ENCODE data around the gene PLEKHF1. TPM values are rescaled to one million over a fixed set of nuclear protein-coding genes. Genes with fewer than 3 reads are reported as not detected.

The PLEKHF1 gene
- polyA plus RNA-seq, 3 donors, result 0.11 to 0.29 (median 0.26) TPM

DNA sequence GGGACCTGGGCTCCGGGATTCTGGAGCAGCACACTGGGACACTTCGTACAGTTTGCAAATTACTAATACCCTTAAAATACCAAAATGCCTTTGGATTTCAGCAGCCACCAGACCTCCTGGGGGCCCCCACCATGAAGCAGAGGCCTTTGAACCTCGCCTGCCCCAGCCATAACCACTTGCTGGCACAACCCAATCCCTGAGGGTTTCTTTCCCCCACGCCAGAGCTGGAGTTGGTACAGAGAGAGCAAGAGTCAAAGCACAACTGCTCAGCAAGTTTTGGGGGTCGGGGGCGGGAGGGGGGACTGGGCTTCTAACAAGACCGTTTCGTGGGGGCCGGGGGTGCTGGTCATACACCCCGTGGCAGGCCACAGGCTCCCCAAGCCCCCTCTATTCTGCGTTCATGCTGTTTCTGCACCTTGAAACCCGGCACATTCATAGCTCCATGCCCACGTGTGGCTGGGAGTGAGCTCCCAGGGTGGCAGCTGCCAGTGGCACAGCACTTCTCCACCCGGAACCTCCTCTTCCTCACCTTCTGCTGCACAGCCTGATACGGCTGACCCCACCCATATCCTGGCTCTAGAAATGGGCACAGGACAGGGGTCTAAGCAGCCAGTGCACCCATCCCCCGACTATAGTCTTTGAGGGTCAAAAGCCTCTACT, 17.1 kb downstream of the PLEKHF1 start:
- no peak overlapping the region for H3K27ac ChIP-seq (ENCODE audit: low read depth in 1 of 2, low read length in 2 of 2)
- H3K79me2 ChIP-seq (ENCODE audit: insufficient read depth, low read length), result no peaks in the 10 kb centered on the region
- H2AFZ ChIP-seq (ENCODE audit: insufficient read depth, low read depth, low read length, poor library complexity, severe bottlenecking), result no peak overlapping the region
- no peak overlapping the region for H3K9ac ChIP-seq (ENCODE audit: insufficient read depth, low read length, poor library complexity, severe bottlenecking)
- H3K4me3 ChIP-seq (replicated peaks in 1 of 3; ENCODE audit: low read depth in 2 of 3, low read length in 3 of 3), result no peak overlapping the region
- Mint-ChIP-seq H3K9me3 (no peaks in the 10 kb centered on the region), H3K27ac (no peak overlapping the region), H3K36me3 (peaks cover 2 to 3% of the 10 kb centered on the region in 2 donors), H3K4me1 (peaks cover 18% of the 10 kb centered on the region), H3K4me3 (no peak overlapping the region), H3K27me3 (ENCODE audit: low read depth in 3 of 3) (peaks cover 5 to 11% (median 6%) of the 10 kb centered on the region in 3 donors)
- H3K9me3 ChIP-seq (replicated peaks in 1 of 2; ENCODE audit: control insufficient read depth in 1 of 2, insufficient read depth in 1 of 2, low read length in 2 of 2), result no peaks in the 10 kb centered on the region
- H4K20me1 ChIP-seq (ENCODE audit: insufficient read depth, low read length), result no peaks in the 10 kb centered on the region
- TF ChIP-seq, protein P1, sequence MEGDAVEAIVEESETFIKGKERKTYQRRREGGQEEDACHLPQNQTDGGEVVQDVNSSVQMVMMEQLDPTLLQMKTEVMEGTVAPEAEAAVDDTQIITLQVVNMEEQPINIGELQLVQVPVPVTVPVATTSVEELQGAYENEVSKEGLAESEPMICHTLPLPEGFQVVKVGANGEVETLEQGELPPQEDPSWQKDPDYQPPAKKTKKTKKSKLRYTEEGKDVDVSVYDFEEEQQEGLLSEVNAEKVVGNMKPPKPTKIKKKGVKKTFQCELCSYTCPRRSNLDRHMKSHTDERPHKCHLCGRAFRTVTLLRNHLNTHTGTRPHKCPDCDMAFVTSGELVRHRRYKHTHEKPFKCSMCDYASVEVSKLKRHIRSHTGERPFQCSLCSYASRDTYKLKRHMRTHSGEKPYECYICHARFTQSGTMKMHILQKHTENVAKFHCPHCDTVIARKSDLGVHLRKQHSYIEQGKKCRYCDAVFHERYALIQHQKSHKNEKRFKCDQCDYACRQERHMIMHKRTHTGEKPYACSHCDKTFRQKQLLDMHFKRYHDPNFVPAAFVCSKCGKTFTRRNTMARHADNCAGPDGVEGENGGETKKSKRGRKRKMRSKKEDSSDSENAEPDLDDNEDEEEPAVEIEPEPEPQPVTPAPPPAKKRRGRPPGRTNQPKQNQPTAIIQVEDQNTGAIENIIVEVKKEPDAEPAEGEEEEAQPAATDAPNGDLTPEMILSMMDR (IDR thresholded peaks at IDR 0.05), result no peak
- no peaks in the 10 kb centered on the region for H3K36me3 ChIP-seq (replicated peaks in 1 of 2; ENCODE audit: control insufficient read depth in 1 of 2, insufficient read depth in 2 of 2, low read length in 2 of 2)
- no peak overlapping the region for H3K4me2 ChIP-seq (replicated peaks; ENCODE audit: extremely low read depth, low read length, poor library complexity, severe bottlenecking)
- no peak for DNase-seq
- 90% methylated on average over 13 of the region's 16 CpGs for WGBS (ENCODE audit: insufficient coverage)
- peaks cover 15 to 16% of the 10 kb centered on the region in 2 donors for H3K4me1 ChIP-seq (ENCODE audit: control insufficient read depth in 1 of 2, insufficient read depth in 2 of 2, low read length in 2 of 2)
- intact Hi-C loops (cut with micrococcal nuclease), result no loop called here
- H3K27me3 ChIP-seq (ENCODE audit: control insufficient read depth in 2 of 2, insufficient read depth in 2 of 2, low read length in 2 of 2), result no peaks in the 10 kb centered on the region

DNA sequence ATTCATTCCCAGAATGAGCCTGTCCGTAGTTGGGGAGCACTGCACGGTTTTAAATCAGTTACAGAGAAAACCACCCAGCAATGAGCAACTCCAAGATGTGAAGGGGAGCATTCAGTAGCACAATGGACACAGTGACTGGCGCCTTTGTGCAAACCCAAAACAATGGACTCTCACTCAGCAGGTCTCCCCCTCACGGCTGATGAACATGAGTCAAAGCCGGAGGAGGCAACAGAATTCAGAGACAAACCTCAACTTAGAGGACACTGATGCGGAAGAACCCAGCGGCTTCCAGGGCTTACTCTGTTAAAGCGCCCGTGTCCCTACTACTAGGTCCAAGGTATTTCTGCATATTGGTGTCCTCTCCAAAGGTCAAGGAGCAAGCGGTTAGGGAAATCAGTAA, 17.7 kb downstream of the PLEKHF1 start:
- Histone ChIP-seq H3K9me3 (replicated peaks in 1 of 2; ENCODE audit: control insufficient read depth in 1 of 2, insufficient read depth in 1 of 2, low read length in 2 of 2) (no peaks in the 10 kb centered on the region), H3K27ac (ENCODE audit: low read depth in 1 of 2, low read length in 2 of 2) (no peak overlapping the region), H3K4me2 (replicated peaks; ENCODE audit: extremely low read depth, low read length, poor library complexity, severe bottlenecking) (no peak overlapping the region), H3K4me1 (ENCODE audit: control insufficient read depth in 1 of 2, insufficient read depth in 2 of 2, low read length in 2 of 2) (peaks cover 15 to 16% of the 10 kb centered on the region in 2 donors), H3K36me3 (replicated peaks in 1 of 2; ENCODE audit: control insufficient read depth in 1 of 2, insufficient read depth in 2 of 2, low read length in 2 of 2) (no peaks in the 10 kb centered on the region), H3K4me3 (replicated peaks in 1 of 3; ENCODE audit: low read depth in 2 of 3, low read length in 3 of 3) (no peak overlapping the region), H4K20me1 (ENCODE audit: insufficient read depth, low read length) (no peaks in the 10 kb centered on the region), H3K27me3 (ENCODE audit: control insufficient read depth in 2 of 2, insufficient read depth in 2 of 2, low read length in 2 of 2) (no peaks in the 10 kb centered on the region), H3K79me2 (ENCODE audit: insufficient read depth, low read length) (no peaks in the 10 kb centered on the region), H2AFZ (ENCODE audit: insufficient read depth, low read depth, low read length, poor library complexity, severe bottlenecking) (no peak overlapping the region), H3K9ac (ENCODE audit: insufficient read depth, low read length, poor library complexity, severe bottlenecking) (no peak overlapping the region)
- H3K4me3 Mint-ChIP-seq, result no peak overlapping the region
- TF ChIP-seq, protein P1 (IDR thresholded peaks at IDR 0.05), result no peak
- DNase-seq, result no peak
- WGBS (ENCODE audit: insufficient coverage), result 96% methylated on average over 10 of the region's 10 CpGs
- peaks cover 22% of the 10 kb centered on the region for H3K4me1 Mint-ChIP-seq
- H3K27ac Mint-ChIP-seq, result no peak overlapping the region
- intact Hi-C loops (cut with micrococcal nuclease), result no loop called here
- H3K36me3 Mint-ChIP-seq, result peaks cover 2 to 3% of the 10 kb centered on the region in 2 donors
- H3K27me3 Mint-ChIP-seq (ENCODE audit: low read depth in 3 of 3), result peaks cover 5 to 11% (median 6%) of the 10 kb centered on the region in 3 donors
- H3K9me3 Mint-ChIP-seq, result no peaks in the 10 kb centered on the region
